Measurements from ENCODE around the gene NAIF1. TPM values are rescaled to one million over a fixed set of nuclear protein-coding genes. Genes with fewer than 3 reads are reported as not detected.
"Not testable (repeated sequence)": the region's sequence is repeated elsewhere in the genome, so short reads cannot be mapped to it uniquely, and the experiment has no call there.

The NAIF1 gene, protein sequence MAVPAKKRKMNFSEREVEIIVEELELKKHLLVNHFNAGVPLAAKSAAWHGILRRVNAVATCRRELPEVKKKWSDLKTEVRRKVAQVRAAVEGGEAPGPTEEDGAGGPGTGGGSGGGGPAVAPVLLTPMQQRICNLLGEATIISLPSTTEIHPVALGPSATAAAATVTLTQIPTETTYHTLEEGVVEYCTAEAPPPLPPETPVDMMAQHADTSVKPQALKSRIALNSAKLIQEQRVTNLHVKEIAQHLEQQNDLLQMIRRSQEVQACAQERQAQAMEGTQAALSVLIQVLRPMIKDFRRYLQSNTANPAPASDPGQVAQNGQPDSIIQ
- 12.3 and 24.5 TPM in 2 replicates for total RNA-seq (2014; rRNA removed; shearing (Covaris generic); ENCODE audit: low replicate concordance)

DNA sequence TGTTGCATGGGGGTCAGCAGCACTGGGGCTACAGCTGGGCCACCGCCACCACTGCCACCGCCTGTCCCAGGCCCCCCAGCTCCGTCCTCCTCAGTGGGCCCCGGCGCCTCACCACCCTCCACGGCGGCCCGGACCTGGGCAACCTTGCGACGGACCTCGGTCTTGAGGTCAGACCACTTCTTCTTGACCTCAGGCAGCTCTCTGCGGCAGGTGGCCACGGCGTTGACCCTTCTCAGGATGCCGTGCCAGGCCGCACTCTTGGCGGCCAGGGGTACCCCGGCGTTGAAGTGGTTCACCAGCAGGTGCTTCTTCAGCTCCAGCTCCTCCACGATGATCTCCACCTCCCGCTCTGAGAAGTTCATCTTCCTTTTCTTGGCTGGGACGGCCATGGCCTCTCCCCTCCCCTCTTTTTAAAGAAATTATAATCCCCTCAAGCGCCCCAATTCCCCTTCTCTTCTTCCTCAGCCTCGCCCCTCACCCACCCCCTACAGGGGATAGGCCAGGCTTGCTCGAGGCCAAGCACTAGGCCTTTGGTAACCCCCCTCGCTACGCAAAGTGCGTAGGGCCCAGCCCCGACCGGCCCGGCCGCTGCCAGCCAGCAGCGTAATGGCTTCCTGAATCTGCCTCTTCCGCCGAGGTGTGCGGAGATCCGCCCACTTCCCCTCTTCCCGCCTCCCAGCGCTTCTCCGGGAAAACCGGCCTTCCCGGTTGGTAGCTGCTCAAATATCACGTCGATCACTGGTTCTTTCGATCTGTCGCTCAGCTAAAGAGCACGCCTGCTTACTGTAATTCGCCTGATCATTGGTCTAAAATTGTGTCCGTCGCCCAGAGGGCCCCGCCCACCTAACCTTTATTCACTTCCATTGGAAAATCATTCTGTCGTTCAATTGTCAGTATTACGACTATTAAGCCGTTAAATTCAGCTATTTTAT lies at the start of gene NAIF1:
Gene NAIF1, minus strand, starts transcription at position 608 of the 932 bp plus-strand sequence. Its CDS starts 219 bp downstream, at position 389.
- peak; percentile 98 for DNase-seq (ENCODE audit: low read depth)
- in situ Hi-C loops (cut with HindIII; ENCODE audit: low pct_unique_long_range_greater_than_20kb, low sequenced_read_pairs): no loop called here

DNA sequence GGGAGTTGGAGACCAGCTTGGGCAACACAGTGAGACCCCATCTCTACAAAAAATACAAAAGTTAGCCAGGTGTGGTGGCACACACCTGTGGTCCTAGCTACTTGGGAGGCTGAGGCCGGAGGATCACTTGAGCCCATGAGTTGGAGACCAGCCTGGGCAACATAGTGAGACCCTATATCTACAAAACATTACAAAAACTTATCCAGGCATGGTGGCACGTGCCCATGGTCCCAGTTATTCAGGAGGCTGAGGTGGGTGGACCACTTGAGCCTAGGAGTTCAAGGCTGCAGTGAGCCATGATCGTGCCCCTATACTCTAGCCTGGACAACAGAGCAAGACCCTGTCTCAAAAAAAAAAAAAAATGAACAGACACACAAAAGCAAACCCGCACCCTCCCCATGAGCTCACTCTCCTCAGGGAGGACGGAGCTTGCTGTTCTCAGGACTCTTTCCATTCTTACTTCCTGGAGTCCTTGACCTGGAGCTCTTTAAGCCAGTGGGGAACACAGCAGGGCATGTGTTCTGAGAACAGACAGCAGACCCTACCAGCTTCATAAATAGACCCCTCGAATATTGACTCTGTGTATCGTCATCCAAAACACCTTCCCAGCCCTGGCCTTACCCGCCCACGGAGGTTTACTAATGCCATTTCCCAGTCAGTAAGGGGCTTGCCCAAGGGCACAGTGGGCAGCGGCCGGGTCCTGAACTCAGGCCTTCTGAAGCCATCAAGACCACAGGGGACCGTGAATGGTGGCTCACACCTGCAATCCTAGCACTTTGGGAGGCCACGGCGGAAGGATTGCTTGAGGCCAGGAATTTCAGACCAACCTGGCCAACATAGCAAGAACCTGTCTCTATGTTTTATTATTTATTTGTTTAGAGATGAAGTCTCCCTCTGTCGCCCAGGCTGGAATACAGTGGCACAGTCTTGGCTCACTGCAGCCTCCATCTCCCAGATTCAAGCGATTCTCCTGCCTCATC lies 49.3 kb upstream of the NAIF1 start:
- in situ Hi-C loops (cut with HindIII; ENCODE audit: low pct_unique_long_range_greater_than_20kb, low sequenced_read_pairs): no loop called here
- no peak for DNase-seq (ENCODE audit: low read depth)

DNA sequence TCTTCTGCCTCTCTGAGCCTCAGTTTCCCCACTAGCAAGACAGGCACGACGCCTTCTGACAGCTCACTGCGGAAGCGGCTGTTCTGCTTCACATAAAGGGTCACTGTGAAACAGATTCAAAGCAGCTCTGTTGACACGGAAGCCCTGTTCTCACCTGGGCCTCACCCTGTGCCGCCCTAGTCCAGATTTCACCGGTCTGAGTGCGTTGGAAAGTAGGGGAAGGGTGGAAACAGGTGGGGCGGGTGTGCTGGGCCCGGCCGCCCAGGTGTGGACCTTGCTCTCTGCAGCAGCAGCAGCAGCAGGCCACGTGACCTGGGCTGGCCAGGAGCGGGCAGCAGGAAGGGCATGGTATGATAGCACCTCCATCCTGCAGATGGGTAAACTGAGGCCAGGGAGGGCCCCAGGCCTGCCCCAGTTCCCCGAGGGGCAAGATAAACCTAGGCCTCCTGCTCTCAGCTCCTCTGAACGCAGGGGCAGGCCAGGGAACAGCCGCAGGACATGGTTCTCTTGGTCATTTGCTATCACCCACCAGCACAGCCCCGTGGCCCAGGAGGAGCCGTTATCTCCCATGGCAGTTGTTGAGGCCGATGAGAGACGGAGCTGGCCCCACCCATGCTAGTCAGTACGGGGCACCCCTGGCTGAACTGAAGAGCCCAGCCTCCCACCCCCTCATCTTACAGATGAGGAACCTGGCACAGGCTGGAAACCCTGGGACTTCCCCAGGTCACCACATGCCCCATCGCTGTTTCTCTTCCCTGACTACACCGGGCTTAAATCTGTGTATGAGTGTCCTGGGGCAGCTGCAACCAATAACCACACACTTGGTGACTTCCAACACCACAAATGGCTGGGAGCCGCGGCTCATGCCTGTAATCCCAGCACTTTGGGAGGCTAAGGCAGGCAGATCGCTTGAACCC lies 48.3 kb upstream of the NAIF1 start:
- in situ Hi-C loops (cut with HindIII; ENCODE audit: low pct_unique_long_range_greater_than_20kb, low sequenced_read_pairs): no loop called here

DNA sequence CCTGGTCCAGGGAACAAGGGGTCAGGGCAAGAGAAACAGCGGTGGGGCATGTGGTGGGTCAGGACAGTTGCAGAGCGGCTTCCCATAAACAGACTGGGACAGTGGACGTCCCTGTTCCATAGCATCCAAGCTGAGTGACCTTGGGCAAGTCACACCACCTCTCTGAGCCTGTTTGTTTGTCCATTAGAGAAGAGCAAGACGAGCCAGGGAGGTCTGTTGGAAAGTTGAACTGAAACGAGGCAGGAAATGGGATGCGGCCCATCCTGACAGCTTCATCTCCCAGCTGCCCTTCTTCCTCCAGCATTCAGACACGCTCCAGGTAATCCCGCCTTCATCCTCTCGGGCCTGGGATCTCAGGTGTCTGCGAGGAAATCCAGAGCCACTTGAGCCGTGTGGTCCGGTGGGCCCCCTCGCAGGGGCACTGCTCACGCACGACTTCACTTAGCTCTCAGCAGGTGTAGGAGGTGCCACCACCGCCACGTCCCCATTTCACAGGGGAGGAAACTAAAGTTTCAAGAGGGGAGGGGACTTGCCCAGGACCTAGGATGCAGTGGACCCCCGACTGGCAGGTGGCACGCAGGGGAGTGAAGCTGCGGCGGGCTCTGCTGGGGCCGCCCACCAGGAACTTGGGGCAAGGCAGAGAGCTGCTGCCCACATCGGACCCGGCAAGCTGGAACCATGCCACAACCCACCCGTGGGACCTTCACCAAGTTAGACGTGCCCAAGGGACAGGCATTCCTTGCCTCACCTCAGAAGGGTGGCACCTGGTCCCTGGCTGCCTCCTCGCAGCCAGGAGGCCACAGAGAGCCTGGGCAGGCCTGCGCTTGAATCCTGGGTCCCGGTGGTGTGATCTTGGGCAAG lies 47.4 kb upstream of the NAIF1 start:
- no peak for DNase-seq (ENCODE audit: low read depth)
- in situ Hi-C loops (cut with HindIII; ENCODE audit: low pct_unique_long_range_greater_than_20kb, low sequenced_read_pairs): no loop called here

More for the DNA sequence above, 48.3 kb upstream of the NAIF1 start:
- DNase-seq (ENCODE audit: low read depth): no peak

DNA sequence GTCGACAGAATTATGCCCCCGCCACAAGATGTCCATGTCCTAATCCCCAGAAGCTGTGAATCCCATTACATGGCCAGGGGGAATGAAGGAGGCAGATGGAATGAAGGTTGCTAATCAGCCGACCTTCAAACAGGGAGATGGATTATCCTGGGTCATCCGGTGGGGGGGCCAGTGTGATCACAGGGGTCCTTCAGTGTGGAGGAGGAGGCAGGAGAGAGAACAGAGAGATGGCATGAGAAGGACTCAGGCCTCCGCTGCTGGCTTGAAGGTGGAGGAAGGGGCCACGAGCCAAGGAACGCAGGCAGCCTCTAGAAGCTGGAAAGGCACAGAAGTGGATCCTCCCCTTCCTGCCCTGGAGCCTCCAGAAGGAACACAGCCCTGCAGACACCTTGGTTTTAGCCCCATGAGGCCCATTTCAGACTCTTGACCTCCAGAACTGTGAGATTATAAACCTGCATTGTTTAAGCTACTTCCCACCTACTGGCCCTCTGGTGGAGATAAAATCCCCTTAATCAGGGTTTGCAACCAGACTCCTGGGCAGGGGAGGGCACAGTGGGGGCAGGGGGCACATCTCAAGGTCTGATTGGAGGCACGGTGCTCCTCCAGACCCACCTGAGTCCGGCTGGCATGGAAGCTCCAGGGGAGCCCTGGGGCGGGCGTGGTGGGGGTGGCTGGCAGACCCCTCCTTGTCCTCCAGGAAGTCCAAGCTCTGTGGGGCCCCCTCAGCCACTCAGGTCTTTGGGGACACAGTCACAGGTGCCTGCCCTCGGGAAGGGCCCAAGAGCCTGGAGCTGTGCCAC lies 46.6 kb upstream of the NAIF1 start:
- no peak for DNase-seq (ENCODE audit: low read depth)
- in situ Hi-C loops (cut with HindIII; ENCODE audit: low pct_unique_long_range_greater_than_20kb, low sequenced_read_pairs): no loop called here

DNA sequence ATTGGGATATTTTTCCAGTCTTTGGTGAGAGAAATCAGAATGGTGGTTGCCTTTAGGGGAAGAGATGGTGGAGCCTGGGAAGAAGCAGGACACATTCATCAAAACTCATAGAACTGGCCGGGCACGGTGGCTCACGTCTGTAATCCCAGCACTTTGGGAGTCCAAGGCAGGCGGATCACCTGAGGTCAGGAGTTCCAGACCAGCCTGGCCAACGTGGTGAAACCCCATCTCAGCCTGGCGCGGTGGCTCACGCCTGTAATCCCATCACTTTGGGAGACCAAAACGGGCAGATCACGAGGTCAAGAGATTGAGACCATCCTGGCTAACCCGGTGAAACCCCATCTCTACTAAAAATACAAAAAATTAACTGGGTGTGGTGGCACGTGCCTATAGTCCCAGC lies 44.6 kb upstream of the NAIF1 start:
- in situ Hi-C loops (cut with HindIII; ENCODE audit: low pct_unique_long_range_greater_than_20kb, low sequenced_read_pairs); DNase-seq (ENCODE audit: low read depth): not testable (repeated sequence)

DNA sequence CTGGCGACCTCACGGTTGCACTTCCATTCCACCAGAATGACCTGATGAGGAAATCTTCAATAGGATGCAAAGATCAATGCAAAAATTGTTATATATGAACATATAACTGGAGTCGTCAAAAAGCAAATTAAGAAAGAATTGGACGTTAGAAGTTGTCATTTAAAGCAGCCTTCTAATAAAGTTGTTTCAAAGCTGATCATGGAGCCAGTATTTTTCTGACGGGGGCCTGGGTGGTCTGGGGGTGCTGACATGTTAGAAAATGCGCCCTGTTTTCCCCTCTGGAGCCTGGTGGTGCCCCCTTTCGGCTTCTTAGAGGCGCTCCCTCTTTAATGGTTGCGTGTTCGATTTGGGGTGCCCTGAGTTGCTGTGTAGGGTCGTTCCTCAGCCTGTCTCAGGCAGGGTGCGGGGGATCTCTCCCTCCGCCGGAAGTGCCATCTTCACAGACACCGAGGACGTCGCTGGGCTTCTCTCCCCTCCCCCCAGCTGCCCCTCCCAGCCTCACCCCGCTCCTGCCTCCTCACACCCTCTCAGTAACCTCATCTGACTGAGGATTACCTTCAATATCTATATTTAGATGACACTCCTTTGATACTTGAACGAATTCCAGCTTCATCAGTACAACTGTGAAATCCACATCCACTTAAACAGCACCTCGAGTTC lies 42.1 kb upstream of the NAIF1 start:
- DNase-seq (ENCODE audit: low read depth): no peak
- in situ Hi-C loops (cut with HindIII; ENCODE audit: low pct_unique_long_range_greater_than_20kb, low sequenced_read_pairs): no loop called here

DNA sequence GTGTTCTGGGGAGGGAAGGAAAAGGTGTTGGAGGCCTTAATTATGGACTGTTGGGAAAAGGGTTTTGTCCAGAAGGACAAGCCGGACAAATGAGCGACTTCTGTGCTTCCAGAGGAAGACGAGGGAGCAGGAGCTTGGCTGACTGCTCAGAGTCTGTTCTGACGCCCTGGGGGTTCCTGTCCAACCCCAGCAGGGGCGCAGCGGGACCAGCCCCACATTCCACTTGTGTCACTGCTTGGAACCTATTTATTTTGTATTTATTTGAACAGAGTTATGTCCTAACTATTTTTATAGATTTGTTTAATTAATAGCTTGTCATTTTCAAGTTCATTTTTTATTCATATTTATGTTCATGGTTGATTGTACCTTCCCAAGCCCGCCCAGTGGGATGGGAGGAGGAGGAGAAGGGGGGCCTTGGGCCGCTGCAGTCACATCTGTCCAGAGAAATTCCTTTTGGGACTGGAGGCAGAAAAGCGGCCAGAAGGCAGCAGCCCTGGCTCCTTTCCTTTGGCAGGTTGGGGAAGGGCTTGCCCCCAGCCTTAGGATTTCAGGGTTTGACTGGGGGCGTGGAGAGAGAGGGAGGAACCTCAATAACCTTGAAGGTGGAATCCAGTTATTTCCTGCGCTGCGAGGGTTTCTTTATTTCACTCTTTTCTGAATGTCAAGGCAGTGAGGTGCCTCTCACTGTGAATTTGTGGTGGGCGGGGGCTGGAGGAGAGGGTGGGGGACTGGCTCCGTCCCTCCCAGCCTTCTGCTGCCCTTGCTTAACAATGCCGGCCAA lies 41.3 kb upstream of the NAIF1 start:
- no peak for DNase-seq (ENCODE audit: low read depth)
- in situ Hi-C loops (cut with HindIII; ENCODE audit: low pct_unique_long_range_greater_than_20kb, low sequenced_read_pairs): no loop called here

DNA sequence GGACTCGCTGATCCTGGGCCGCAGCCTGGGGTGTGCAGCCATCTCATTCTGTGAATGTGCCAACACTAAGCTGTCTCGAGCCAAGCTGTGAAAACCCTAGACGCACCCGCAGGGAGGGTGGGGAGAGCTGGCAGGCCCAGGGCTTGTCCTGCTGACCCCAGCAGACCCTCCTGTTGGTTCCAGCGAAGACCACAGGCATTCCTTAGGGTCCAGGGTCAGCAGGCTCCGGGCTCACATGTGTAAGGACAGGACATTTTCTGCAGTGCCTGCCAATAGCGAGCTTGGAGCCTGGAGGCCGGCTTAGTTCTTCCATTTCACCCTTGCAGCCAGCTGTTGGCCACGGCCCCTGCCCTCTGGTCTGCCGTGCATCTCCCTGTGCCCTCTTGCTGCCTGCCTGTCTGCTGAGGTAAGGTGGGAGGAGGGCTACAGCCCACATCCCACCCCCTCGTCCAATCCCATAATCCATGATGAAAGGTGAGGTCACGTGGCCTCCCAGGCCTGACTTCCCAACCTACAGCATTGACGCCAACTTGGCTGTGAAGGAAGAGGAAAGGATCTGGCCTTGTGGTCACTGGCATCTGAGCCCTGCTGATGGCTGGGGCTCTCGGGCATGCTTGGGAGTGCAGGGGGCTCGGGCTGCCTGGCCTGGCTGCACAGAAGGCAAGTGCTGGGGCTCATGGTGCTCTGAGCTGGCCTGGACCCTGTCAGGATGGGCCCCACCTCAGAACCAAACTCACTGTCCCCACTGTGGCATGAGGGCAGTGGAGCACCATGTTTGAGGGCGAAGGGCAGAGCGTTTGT lies 40.5 kb upstream of the NAIF1 start:
- DNase-seq (ENCODE audit: low read depth): no peak
- in situ Hi-C loops (cut with HindIII; ENCODE audit: low pct_unique_long_range_greater_than_20kb, low sequenced_read_pairs): no loop called here

DNA sequence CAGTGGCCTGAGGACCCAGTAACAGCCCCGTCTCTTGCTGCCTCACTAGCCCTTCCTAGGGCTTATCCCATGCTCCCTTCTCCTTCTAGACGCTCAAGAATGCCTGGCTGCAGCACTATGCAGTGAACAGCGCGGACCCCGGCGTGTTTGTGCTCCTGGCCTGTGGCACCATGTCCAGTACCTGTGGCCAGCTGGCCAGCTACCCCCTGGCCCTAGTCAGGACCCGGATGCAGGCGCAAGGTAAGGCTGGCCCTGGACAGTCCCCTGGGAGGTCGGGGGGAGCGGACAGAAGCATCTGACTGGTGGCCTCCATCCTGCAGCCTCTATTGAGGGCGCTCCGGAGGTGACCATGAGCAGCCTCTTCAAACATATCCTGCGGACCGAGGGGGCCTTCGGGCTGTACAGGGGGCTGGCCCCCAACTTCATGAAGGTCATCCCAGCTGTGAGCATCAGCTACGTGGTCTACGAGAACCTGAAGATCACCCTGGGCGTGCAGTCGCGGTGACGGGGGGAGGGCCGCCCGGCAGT lies 39.9 kb upstream of the NAIF1 start:
- in situ Hi-C loops (cut with HindIII; ENCODE audit: low pct_unique_long_range_greater_than_20kb, low sequenced_read_pairs): no loop called here
- DNase-seq (ENCODE audit: low read depth): no peak

DNA sequence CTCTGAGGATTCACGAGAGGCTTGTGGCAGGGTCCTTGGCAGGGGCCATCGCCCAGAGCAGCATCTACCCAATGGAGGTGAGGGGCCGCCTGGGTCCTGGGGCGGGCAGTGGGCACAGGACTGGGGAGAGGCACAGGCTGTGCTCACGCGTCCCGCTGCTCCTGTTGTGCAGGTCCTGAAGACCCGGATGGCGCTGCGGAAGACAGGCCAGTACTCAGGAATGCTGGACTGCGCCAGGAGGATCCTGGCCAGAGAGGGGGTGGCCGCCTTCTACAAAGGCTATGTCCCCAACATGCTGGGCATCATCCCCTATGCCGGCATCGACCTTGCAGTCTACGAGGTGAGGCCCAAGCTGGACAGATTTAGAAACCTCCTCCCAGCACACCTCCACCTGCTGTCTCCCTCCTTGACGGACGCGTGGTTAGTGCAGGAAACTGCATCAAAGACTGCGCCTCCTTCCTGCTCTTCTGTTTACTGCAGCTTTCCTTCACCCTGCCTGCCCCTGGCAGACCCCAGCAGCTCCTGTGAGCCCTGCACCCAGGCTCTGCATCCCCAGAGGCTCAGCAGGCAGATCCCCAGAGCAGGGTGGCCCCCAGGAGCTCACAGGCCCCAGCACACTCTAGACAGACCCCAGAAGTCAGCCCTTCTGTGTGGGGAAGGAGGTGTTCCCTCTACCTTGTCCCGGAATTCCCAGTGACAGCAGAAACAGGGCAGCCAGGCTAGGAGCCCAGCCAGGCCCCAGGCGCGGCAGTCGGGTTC lies 39.2 kb upstream of the NAIF1 start:
- no peak for DNase-seq (ENCODE audit: low read depth)
- in situ Hi-C loops (cut with HindIII; ENCODE audit: low pct_unique_long_range_greater_than_20kb, low sequenced_read_pairs): no loop called here

DNA sequence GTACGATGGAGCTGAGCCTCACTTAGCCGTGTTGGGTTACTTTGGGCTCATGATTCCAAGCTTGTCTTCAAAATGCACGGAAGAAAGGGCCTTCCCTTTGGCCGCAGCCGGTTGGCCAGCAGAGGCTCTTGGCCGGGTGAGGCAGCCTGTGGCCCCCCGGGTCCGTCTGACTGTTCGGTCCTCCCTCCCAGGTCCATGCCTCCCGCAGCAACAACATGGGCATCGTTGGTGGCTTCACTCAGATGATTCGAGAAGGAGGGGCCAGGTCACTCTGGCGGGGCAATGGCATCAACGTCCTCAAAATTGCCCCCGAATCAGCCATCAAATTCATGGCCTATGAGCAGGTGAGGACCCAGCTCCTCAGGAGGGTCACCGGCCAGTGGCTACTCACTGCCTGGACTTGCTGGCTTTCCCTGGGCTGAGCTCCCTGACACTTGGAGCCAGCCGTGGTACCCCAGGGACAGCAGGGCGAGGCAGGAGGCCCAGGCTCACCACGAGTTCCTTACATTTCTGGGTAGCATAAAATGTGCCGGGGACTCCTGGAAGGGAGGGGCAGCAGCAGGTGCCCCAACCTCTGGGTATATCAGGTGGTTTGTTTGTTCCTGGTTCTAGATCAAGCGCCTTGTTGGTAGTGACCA lies 38.5 kb upstream of the NAIF1 start:
- in situ Hi-C loops (cut with HindIII; ENCODE audit: low pct_unique_long_range_greater_than_20kb, low sequenced_read_pairs): no loop called here

More for the DNA sequence above, 38.5 kb upstream of the NAIF1 start:
- no peak for DNase-seq (ENCODE audit: low read depth)
